Mucosa of stomach (tissue), 1 donor: ENCODE results near the gene RMC1.

Experiments
- H3K27me3 ChIP-seq: one replicate; pipeline ENCODE4 v1.7.0; 2013; ENCODE audit warnings: mild to moderate bottlenecking, low read length; ENCODE audit not compliant: control insufficient read depth, insufficient read depth
- H3K36me3 ChIP-seq: one replicate; pipeline ENCODE4 v1.7.0; 2013; ENCODE audit warnings: low read length; ENCODE audit not compliant: control insufficient read depth, insufficient read depth
- H3K4me1 ChIP-seq: one replicate; pipeline ENCODE4 v1.7.0; 2013; ENCODE audit warnings: mild to moderate bottlenecking, low read length; ENCODE audit not compliant: control insufficient read depth, insufficient read depth
- H3K4me3 ChIP-seq: one replicate; pipeline ENCODE4 v1.7.0; 2013; ENCODE audit warnings: low read length
- H3K9ac ChIP-seq: one replicate; pipeline ENCODE4 v1.7.0; 2013; ENCODE audit warnings: mild to moderate bottlenecking, low read length, moderate library complexity
- H3K9me3 ChIP-seq: one replicate; pipeline ENCODE4 v1.7.0; 2013; ENCODE audit warnings: mild to moderate bottlenecking, low read length, moderate library complexity; ENCODE audit not compliant: control insufficient read depth
- donor health status: Pancreatic carcinoma.

Gene RMC1

GRCh38 chr18:23538870-23539269 lies 35.6 kb downstream of the RMC1 start:
- Histone ChIP-seq H3K27me3 (no peaks in the 10 kb centered on the region), H3K9me3 (no peaks in the 10 kb centered on the region), H3K36me3 (peaks cover 12% of the 10 kb centered on the region), H3K4me1 (no peaks in the 10 kb centered on the region), H3K4me3 (no peak overlapping the region), H3K9ac (no peak overlapping the region)

- peaks cover 12% of the 10 kb centered on the region for H3K36me3 ChIP-seq
- no peaks in the 10 kb centered on the region for H3K4me1 ChIP-seq
- no peak overlapping the region for H3K4me3 ChIP-seq
- H3K27me3 ChIP-seq = no peaks in the 10 kb centered on the region
- H3K9me3 ChIP-seq = no peaks in the 10 kb centered on the region
- no peak overlapping the region for H3K9ac ChIP-seq
These were observed 36.0 kb downstream of the RMC1 start for GRCh38 chr18:23539296-23539695.

- H3K4me1 ChIP-seq = no peaks in the 10 kb centered on the region
- peaks cover 11% of the 10 kb centered on the region for H3K36me3 ChIP-seq
- H3K9me3 ChIP-seq = no peaks in the 10 kb centered on the region
- H3K4me3 ChIP-seq = no peak overlapping the region
- no peaks in the 10 kb centered on the region for H3K27me3 ChIP-seq
- no peak overlapping the region for H3K9ac ChIP-seq
These were observed 36.7 kb downstream of the RMC1 start for GRCh38 chr18:23539911-23540525.

GRCh38 chr18:23540867-23541266 lies 37.6 kb downstream of the RMC1 start:
- H3K9ac ChIP-seq = no peak overlapping the region
- H3K36me3 ChIP-seq = peaks cover 2% of the 10 kb centered on the region
- no peaks in the 10 kb centered on the region for H3K4me1 ChIP-seq
- H3K27me3 ChIP-seq = no peaks in the 10 kb centered on the region
- H3K9me3 ChIP-seq = no peaks in the 10 kb centered on the region
- H3K4me3 ChIP-seq = no peak overlapping the region

GRCh38 chr18:23541349-23542093 lies 38.2 kb downstream of the RMC1 start:
- Histone ChIP-seq H3K4me1 (no peaks in the 10 kb centered on the region), H3K27me3 (no peaks in the 10 kb centered on the region), H3K4me3 (no peak overlapping the region), H3K36me3 (no peaks in the 10 kb centered on the region), H3K9me3 (no peaks in the 10 kb centered on the region), H3K9ac (no peak overlapping the region)

- Histone ChIP-seq H3K27me3 (no peaks in the 10 kb centered on the region), H3K9me3 (no peaks in the 10 kb centered on the region), H3K4me3 (no peak overlapping the region), H3K4me1 (no peaks in the 10 kb centered on the region), H3K9ac (no peak overlapping the region), H3K36me3 (no peaks in the 10 kb centered on the region)
These were observed 39.1 kb downstream of the RMC1 start for GRCh38 chr18:23542461-23542860.

- Histone ChIP-seq H3K9me3 (no peaks in the 10 kb centered on the region), H3K4me1 (no peaks in the 10 kb centered on the region), H3K36me3 (no peaks in the 10 kb centered on the region), H3K4me3 (no peak overlapping the region), H3K9ac (no peak overlapping the region), H3K27me3 (no peaks in the 10 kb centered on the region)
These were observed 42.0 kb downstream of the RMC1 start for GRCh38 chr18:23545247-23545789.

- Histone ChIP-seq H3K9ac (no peak overlapping the region), H3K9me3 (no peaks in the 10 kb centered on the region), H3K27me3 (no peaks in the 10 kb centered on the region), H3K4me3 (no peak overlapping the region), H3K36me3 (peaks cover under 1% of the 10 kb centered on the region), H3K4me1 (no peaks in the 10 kb centered on the region)
These were observed 44.0 kb downstream of the RMC1 start for GRCh38 chr18:23547306-23547705.

- no peaks in the 10 kb centered on the region for H3K9me3 ChIP-seq
- peaks cover 4% of the 10 kb centered on the region for H3K36me3 ChIP-seq
These were observed 44.5 kb downstream of the RMC1 start for GRCh38 chr18:23547846-23548245.

GRCh38 chr18:23548275-23548674 lies 45.0 kb downstream of the RMC1 start:
- no peak overlapping the region for H3K9ac ChIP-seq
- no peaks in the 10 kb centered on the region for H3K27me3 ChIP-seq
- no peak overlapping the region for H3K4me3 ChIP-seq
- no peaks in the 10 kb centered on the region for H3K9me3 ChIP-seq
- H3K36me3 ChIP-seq = peaks cover 4% of the 10 kb centered on the region
- H3K4me1 ChIP-seq = no peaks in the 10 kb centered on the region

More at GRCh38 chr18:23547846-23548245, 44.5 kb downstream of the RMC1 start:
- no peak overlapping the region for H3K9ac ChIP-seq
- H3K4me1 ChIP-seq = no peaks in the 10 kb centered on the region
- H3K4me3 ChIP-seq = no peak overlapping the region
- H3K27me3 ChIP-seq = no peaks in the 10 kb centered on the region

- H3K9me3 ChIP-seq = no peaks in the 10 kb centered on the region
- peaks cover 6% of the 10 kb centered on the region for H3K36me3 ChIP-seq
- no peaks in the 10 kb centered on the region for H3K27me3 ChIP-seq
- H3K9ac ChIP-seq = no peak overlapping the region
- no peaks in the 10 kb centered on the region for H3K4me1 ChIP-seq
- no peak overlapping the region for H3K4me3 ChIP-seq
These were observed 45.4 kb downstream of the RMC1 start for GRCh38 chr18:23548719-23549118.

- H3K9ac ChIP-seq = no peak overlapping the region
- H3K36me3 ChIP-seq = peaks cover 11% of the 10 kb centered on the region
- no peak overlapping the region for H3K4me3 ChIP-seq
- H3K9me3 ChIP-seq = no peaks in the 10 kb centered on the region
- no peaks in the 10 kb centered on the region for H3K4me1 ChIP-seq
- H3K27me3 ChIP-seq = no peaks in the 10 kb centered on the region
These were observed 47.6 kb downstream of the RMC1 start for GRCh38 chr18:23550898-23551297.
